Gastrocnemius medialis (tissue), 4 donors: Measurements from ENCODE around the gene ENDOD1.

Experiments
- CTCF ChIP-seq, 5 experiments: fragments of 450-650 bp in 3 of 5; fragments of 200-600 bp in 2 of 5; sonication (generic) in 2 of 5; IDR thresholded peaks in 4 of 5; conservative IDR thresholded peaks in 1 of 5; 1 replicate in 4 of 5; 2 replicates in 1 of 5; pipeline ENCODE4 v1.5.1; 2016 to 2019; ENCODE audit warnings: antibody characterized with exemption in 5 of 5, mild to moderate bottlenecking in 3 of 5, moderate library complexity in 3 of 5
- POLR2A ChIP-seq, 2 donors: fragments of 450-650 bp; IDR thresholded peaks; one replicate each; pipeline ENCODE4 v1.6.1; 2017; ENCODE audit warnings: antibody characterized with exemption in 2 of 2, mild to moderate bottlenecking in 2 of 2, moderate library complexity in 2 of 2

DNA sequence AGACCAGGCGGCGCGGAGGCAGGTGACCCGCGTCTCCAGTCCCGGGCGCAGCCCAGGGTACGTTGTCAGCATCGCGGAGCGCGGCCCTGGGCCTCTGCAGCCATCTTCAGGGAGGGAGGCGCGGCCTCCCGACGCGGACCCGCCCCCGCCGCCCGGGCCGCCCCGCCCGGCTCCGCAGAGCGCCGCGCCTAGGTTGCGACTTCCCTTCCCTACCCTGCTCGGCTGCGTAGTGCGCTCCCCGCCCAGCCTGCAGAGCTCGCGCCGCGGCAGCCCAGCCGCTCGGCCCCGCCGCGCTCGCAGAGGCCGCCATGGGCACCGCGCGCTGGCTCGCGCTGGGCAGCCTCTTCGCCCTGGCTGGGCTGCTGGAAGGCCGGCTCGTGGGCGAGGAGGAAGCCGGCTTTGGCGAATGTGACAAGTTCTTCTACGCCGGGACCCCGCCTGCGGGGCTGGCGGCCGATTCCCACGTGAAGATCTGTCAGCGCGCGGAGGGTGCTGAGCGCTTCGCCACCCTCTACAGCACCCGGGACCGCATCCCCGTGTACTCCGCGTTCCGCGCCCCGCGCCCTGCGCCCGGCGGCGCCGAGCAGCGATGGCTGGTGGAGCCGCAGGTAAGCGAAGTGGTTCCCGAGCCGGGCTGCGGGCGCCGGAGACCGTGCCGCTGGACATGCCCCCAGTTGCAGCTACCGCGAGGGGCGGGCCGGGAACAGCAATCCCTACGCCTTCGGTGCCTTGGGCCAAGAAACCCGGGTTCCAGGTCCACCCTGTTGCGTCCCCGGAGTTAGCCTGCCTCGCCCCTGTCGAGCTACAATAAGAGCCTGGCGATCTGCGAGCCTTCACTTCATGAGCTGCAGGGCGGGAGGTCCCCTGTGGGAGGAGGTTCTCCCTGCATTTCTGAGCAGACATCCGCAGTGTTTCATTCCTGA is at the start of gene ENDOD1:
- peak in 4 of 5 experiments; percentile 11 to 26 (median 16) for TF ChIP-seq CTCF (IDR thresholded peaks at IDR 0.05 in 4 of 5, conservative IDR thresholded peaks at IDR 0.05 in 1 of 5)
- peak; percentile 84 to 88 for TF ChIP-seq POLR2A (IDR thresholded peaks at IDR 0.05)
